HL-60 (cell line): ENCODE results near the gene SAP25.

Experiments
- CTCF ChIP-seq: IDR thresholded peaks from one replicate; pipeline ENCODE4 v1.5.1; 2011; ENCODE audit warnings: low read length, control low read depth, inconsistent platforms; ENCODE audit not compliant: insufficient read depth
- GABPA ChIP-seq: IDR thresholded peaks from 2 replicates; pipeline ENCODE4 v1.6.1; 2012; ENCODE audit warnings: low read depth
- SPI1 ChIP-seq: IDR thresholded peaks from 2 replicates; pipeline ENCODE4 v1.6.1; 2012; ENCODE audit warnings: low read depth, mild to moderate bottlenecking, borderline replicate concordance
- TF ChIP-seq, protein P1 (sequence below): IDR thresholded peaks from 2 replicates; pipeline ENCODE4 v1.6.1; 2012; ENCODE audit warnings: low read depth; ENCODE audit not compliant: insufficient replicate concordance

GRCh38 chr7:100538654-100539435, 34.9 kb downstream of the SAP25 start, which contains the start of gene AGFG2:
- TF ChIP-seq CTCF, result no peak
- TF ChIP-seq GABPA, result no peak
- TF ChIP-seq, protein P1, sequence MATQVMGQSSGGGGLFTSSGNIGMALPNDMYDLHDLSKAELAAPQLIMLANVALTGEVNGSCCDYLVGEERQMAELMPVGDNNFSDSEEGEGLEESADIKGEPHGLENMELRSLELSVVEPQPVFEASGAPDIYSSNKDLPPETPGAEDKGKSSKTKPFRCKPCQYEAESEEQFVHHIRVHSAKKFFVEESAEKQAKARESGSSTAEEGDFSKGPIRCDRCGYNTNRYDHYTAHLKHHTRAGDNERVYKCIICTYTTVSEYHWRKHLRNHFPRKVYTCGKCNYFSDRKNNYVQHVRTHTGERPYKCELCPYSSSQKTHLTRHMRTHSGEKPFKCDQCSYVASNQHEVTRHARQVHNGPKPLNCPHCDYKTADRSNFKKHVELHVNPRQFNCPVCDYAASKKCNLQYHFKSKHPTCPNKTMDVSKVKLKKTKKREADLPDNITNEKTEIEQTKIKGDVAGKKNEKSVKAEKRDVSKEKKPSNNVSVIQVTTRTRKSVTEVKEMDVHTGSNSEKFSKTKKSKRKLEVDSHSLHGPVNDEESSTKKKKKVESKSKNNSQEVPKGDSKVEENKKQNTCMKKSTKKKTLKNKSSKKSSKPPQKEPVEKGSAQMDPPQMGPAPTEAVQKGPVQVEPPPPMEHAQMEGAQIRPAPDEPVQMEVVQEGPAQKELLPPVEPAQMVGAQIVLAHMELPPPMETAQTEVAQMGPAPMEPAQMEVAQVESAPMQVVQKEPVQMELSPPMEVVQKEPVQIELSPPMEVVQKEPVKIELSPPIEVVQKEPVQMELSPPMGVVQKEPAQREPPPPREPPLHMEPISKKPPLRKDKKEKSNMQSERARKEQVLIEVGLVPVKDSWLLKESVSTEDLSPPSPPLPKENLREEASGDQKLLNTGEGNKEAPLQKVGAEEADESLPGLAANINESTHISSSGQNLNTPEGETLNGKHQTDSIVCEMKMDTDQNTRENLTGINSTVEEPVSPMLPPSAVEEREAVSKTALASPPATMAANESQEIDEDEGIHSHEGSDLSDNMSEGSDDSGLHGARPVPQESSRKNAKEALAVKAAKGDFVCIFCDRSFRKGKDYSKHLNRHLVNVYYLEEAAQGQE, result no peak
- TF ChIP-seq SPI1, result no peak
